HG03196 (cell line): ENCODE measurements around the gene GYPC.
"Not testable (repeated sequence)": the region's sequence is repeated elsewhere in the genome, so short reads cannot be mapped to it uniquely, and the experiment has no call there.

Experiments used
- ATAC-seq: cut with Tn5 transposase; IDR thresholded peaks from one replicate; pipeline ENCODE4 v1.9.1; 2021; ENCODE audit not compliant: unreplicated experiment

GYPC gene

GRCh38 chr2:126668254-126668653, 12.3 kb downstream of the GYPC start:
- no peak for ATAC-seq

GRCh38 chr2:126669772-126670171, 13.8 kb downstream of the GYPC start:
- no peak for ATAC-seq

GRCh38 chr2:126671488-126671887, 15.5 kb downstream of the GYPC start:
- ATAC-seq: no peak

- ATAC-seq: no peak
Observed at GRCh38 chr2:126672980-126673605, 17.1 kb downstream of the GYPC start.

GRCh38 chr2:126674075-126674744, 18.3 kb downstream of the GYPC start:
- ATAC-seq: no peak

GRCh38 chr2:126675637-126676036, 19.7 kb downstream of the GYPC start:
- no peak for ATAC-seq

- ATAC-seq: no peak
Observed at GRCh38 chr2:126676221-126677175, 20.5 kb downstream of the GYPC start.

- no peak for ATAC-seq
Observed at GRCh38 chr2:126677176-126677538, 21.2 kb downstream of the GYPC start.

- no peak for ATAC-seq
Observed at GRCh38 chr2:126678269-126679065, 22.5 kb downstream of the GYPC start.

GRCh38 chr2:126679094-126679713, 23.2 kb downstream of the GYPC start:
- ATAC-seq: no peak

GRCh38 chr2:126681505-126681904, 25.5 kb downstream of the GYPC start:
- no peak for ATAC-seq

GRCh38 chr2:126685629-126686028, 29.7 kb downstream of the GYPC start:
- ATAC-seq: no peak

- no peak for ATAC-seq
Observed at GRCh38 chr2:126686286-126686685, 30.3 kb downstream of the GYPC start.

- ATAC-seq: no peak
Observed at GRCh38 chr2:126686841-126687485, 31.0 kb downstream of the GYPC start.

- no peak for ATAC-seq
Observed at GRCh38 chr2:126687503-126687902, 31.5 kb downstream of the GYPC start.

- not testable (repeated sequence) for ATAC-seq
Observed at GRCh38 chr2:126688594-126688993, 32.6 kb downstream of the GYPC start.

GRCh38 chr2:126692241-126692640, 36.3 kb downstream of the GYPC start:
- not testable (repeated sequence) for ATAC-seq

GRCh38 chr2:126692934-126693592, 37.1 kb downstream of the GYPC start:
- not testable (repeated sequence) for ATAC-seq
